H1 (cell line): ENCODE measurements around the gene HADHA. TPM values are rescaled to one million over a fixed set of nuclear protein-coding genes. Genes with fewer than 3 reads are reported as not detected.

Experiments used
- CTCF ChIA-PET: fragments of 300-600 bp; sonication (Branson Sonifier 250); formaldehyde crosslinking; loops from one replicate; lab custom pipeline; 2021; ENCODE audit not compliant: partially characterized antibody; lab: Charles Lee
- POLR2A ChIA-PET: fragments of 300-600 bp; sonication (Branson Sonifier 250); formaldehyde crosslinking; loops from one replicate; lab custom pipeline; 2021; ENCODE audit warnings: inconsistent platforms; ENCODE audit not compliant: partially characterized antibody; lab: Charles Lee
- DNase-seq, 2 experiments: peaks; one replicate each; pipeline versions ENCODE4 v3.0.0 to v3.0.0-alpha.2; 2010 to 2022; ENCODE audit warnings: low spot score in 2 of 2, low read depth in 1 of 2, mixed read lengths in 1 of 2
- FAIRE-seq: peaks from 2 replicates; lab custom pipeline; 2011; peaks lifted over from hg19 to GRCh38; lab: Jason Lieb, UNC
- H2AFZ ChIP-seq: 2 replicates; pipeline ENCODE4 v1.8.1; 2012; ENCODE audit warnings: low read length, inconsistent platforms
- H2AK5ac ChIP-seq: 2 replicates; pipeline ENCODE4 v1.6.1; 2013; ENCODE audit warnings: low read depth, low read length
- H2BK120ac ChIP-seq: replicated peaks from 2 replicates; pipeline ENCODE3; 2013; ENCODE audit warnings: low read depth, low read length, inconsistent platforms
- H2BK12ac ChIP-seq: 2 replicates; pipeline ENCODE4 v1.6.1; 2013; ENCODE audit warnings: low read depth, low read length
- H2BK15ac ChIP-seq: 2 replicates; pipeline ENCODE4 v1.6.1; 2013; ENCODE audit warnings: low read length
- H2BK20ac ChIP-seq: 2 replicates; pipeline ENCODE4 v1.6.1; 2013; ENCODE audit warnings: low read length
- H2BK5ac ChIP-seq: 2 replicates; pipeline ENCODE4 v1.6.1; 2013; ENCODE audit warnings: low read depth, low read length
- H3K14ac ChIP-seq: 2 replicates; pipeline ENCODE4 v1.6.1; 2013; ENCODE audit warnings: inconsistent platforms; ENCODE audit not compliant: insufficient read length
- H3K18ac ChIP-seq: 2 replicates; pipeline ENCODE4 v1.6.1; 2013; ENCODE audit warnings: low read length; ENCODE audit errors: extremely low read depth
- H3K23ac ChIP-seq: 2 replicates; pipeline ENCODE4 v1.6.1; 2013; ENCODE audit warnings: inconsistent platforms; ENCODE audit not compliant: insufficient read length
- H3K23me2 ChIP-seq: 2 replicates; pipeline ENCODE4 v1.6.1; 2013; ENCODE audit warnings: low read depth, low read length
- H3K27ac ChIP-seq: 2 replicates; pipeline ENCODE4 v1.6.1; 2011; ENCODE audit warnings: low read depth, low read length, inconsistent platforms
- H3K27me3 ChIP-seq, 4 experiments: replicated peaks in 1 of 4; 1 replicate in 1 of 4; 2 replicates in 3 of 4; pipeline versions ENCODE4 v1.6.1 to v1.8.1; 2011 to 2013; ENCODE audit warnings: low read length in 3 of 4, mild to moderate bottlenecking in 3 of 4, inconsistent platforms in 2 of 4, mixed read lengths in 2 of 4, moderate library complexity in 1 of 4; ENCODE audit not compliant: control insufficient read depth in 3 of 4, insufficient read depth in 3 of 4; ENCODE audit errors: extremely low read depth in 1 of 4
- H3K36me3 ChIP-seq, 4 experiments: 2 replicates each; pipeline versions ENCODE4 v1.6.1 to v1.8.1; 2011 to 2013; ENCODE audit warnings: mild to moderate bottlenecking in 4 of 4, low read length in 3 of 4, moderate library complexity in 2 of 4, control low read depth in 1 of 4, inconsistent platforms in 1 of 4; ENCODE audit not compliant: insufficient read depth in 4 of 4, control insufficient read depth in 2 of 4
- H3K4ac ChIP-seq: replicated peaks from 2 replicates; pipeline ENCODE3; 2013; ENCODE audit warnings: low read length, low read depth, mixed read lengths, inconsistent platforms; ENCODE audit not compliant: insufficient read length
- H3K4me1 ChIP-seq, 4 experiments: replicated peaks in 1 of 4; 1 replicate in 1 of 4; 2 replicates in 3 of 4; pipeline versions ENCODE4 v1.6.1 to v1.8.1; 2011 to 2013; ENCODE audit warnings: low read length in 3 of 4, inconsistent platforms in 2 of 4, mixed read lengths in 1 of 4; ENCODE audit not compliant: insufficient read depth in 4 of 4, control insufficient read depth in 3 of 4
- H3K4me2 ChIP-seq, 2 experiments: 2 replicates each; pipeline versions ENCODE4 v1.6.1 to v1.8.1; 2011 to 2013; ENCODE audit warnings: low read depth in 2 of 2, low read length in 2 of 2, control low read depth in 1 of 2, inconsistent platforms in 1 of 2, mild to moderate bottlenecking in 1 of 2; ENCODE audit not compliant: insufficient read depth in 1 of 2
- H3K4me3 ChIP-seq, 4 experiments: fragments of 200-600, 300-600 bp in 1 of 4; sonication (generic), shearing (Covaris generic), sonication (Bioruptor Twin) in 1 of 4; 2 replicates each; pipeline versions ENCODE4 v1.5.1 to v1.8.1; 2011 to 2016; ENCODE audit warnings: low read length in 4 of 4, low read depth in 3 of 4, control low read depth in 2 of 4, inconsistent platforms in 2 of 4, mild to moderate bottlenecking in 2 of 4, mixed read lengths in 1 of 4, moderate library complexity in 1 of 4; ENCODE audit not compliant: insufficient read depth in 2 of 4; ENCODE audit errors: extremely low read depth in 1 of 4
- H3K56ac ChIP-seq: replicated peaks from 2 replicates; pipeline ENCODE3; 2013; ENCODE audit warnings: low read depth, mild to moderate bottlenecking, mixed read lengths, low read length, inconsistent platforms; ENCODE audit not compliant: insufficient read length
- H3K79me1 ChIP-seq: 2 replicates; pipeline ENCODE4 v1.6.1; 2013; ENCODE audit warnings: low read depth, low read length, control low read depth
- H3K79me2 ChIP-seq, 2 experiments: 2 replicates each; pipeline versions ENCODE4 v1.6.1 to v1.8.1; 2012 to 2013; ENCODE audit warnings: low read length in 2 of 2, mild to moderate bottlenecking in 2 of 2, inconsistent platforms in 1 of 2; ENCODE audit not compliant: insufficient read depth in 2 of 2, control insufficient read depth in 1 of 2
- H3K9ac ChIP-seq, 4 experiments: replicated peaks in 1 of 4; 1 replicate in 1 of 4; 2 replicates in 3 of 4; pipeline versions ENCODE4 v1.6.1 to v1.8.1; 2011 to 2013; ENCODE audit warnings: low read depth in 3 of 4, low read length in 3 of 4, control low read depth in 2 of 4, mild to moderate bottlenecking in 2 of 4, moderate library complexity in 2 of 4, inconsistent platforms in 1 of 4; ENCODE audit errors: extremely low read depth in 1 of 4
- H3K9me3 ChIP-seq, 2 experiments: 2 replicates each; pipeline versions ENCODE4 v1.6.1 to v1.8.1; 2012 to 2013; ENCODE audit warnings: mild to moderate bottlenecking in 2 of 2, moderate library complexity in 2 of 2, control low read depth in 1 of 2, inconsistent platforms in 1 of 2, low read depth in 1 of 2, low read length in 1 of 2, mixed read lengths in 1 of 2; ENCODE audit not compliant: insufficient read depth in 2 of 2
- H4K20me1 ChIP-seq, 2 experiments: replicated peaks in 1 of 2; 2 replicates each; pipeline versions ENCODE3 to v1.8.1; 2011 to 2013; ENCODE audit warnings: inconsistent platforms in 2 of 2, low read length in 2 of 2, mild to moderate bottlenecking in 1 of 2; ENCODE audit not compliant: insufficient read depth in 2 of 2, control insufficient read depth in 1 of 2
- H4K5ac ChIP-seq: 2 replicates; pipeline ENCODE4 v1.6.1; 2013; ENCODE audit warnings: low read length, low read depth, mixed read lengths, inconsistent platforms; ENCODE audit not compliant: insufficient read length
- H4K8ac ChIP-seq: 2 replicates; pipeline ENCODE4 v1.8.0; 2013; ENCODE audit warnings: mild to moderate bottlenecking, moderate library complexity, low read length, inconsistent platforms; ENCODE audit not compliant: insufficient read depth; ENCODE audit errors: extremely low read depth
- H4K91ac ChIP-seq: replicated peaks from 2 replicates; pipeline ENCODE3; 2013; ENCODE audit warnings: low read length, mixed read lengths, inconsistent platforms; ENCODE audit not compliant: insufficient read length
- ATF2 ChIP-seq: IDR thresholded peaks from 2 replicates; pipeline ENCODE4 v1.6.1; 2012; ENCODE audit warnings: low read length, inconsistent platforms
- CBX8 ChIP-seq: fragments of 300-800, 300-1000 bp; sonication (generic); IDR thresholded peaks from 2 replicates; pipeline ENCODE4 v1.7.1; 2016; ENCODE audit warnings: low read depth, low read length, borderline replicate concordance
- EGR1 ChIP-seq: IDR thresholded peaks from 2 replicates; pipeline ENCODE4 v1.6.1; 2011; ENCODE audit warnings: low read depth, low read length, borderline replicate concordance
- RFX5 ChIP-seq: IDR thresholded peaks from 2 replicates; pipeline ENCODE4 v1.6.1; 2011; ENCODE audit warnings: low read depth, low read length, improper control_type of control experiment, borderline replicate concordance
- TCF12 ChIP-seq: IDR thresholded peaks from 2 replicates; pipeline ENCODE4 v1.6.1; 2011; ENCODE audit warnings: low read depth, mild to moderate bottlenecking, low read length
- WGBS, 2 experiments: shearing (Covaris generic) in 1 of 2; methylation state at CpG; one replicate each; pipeline versions ENCODE4 v1.1.6 to v1.1.7; 2013 to 2015; ENCODE audit warnings: low lambda C conversion rate in 2 of 2, mixed read lengths in 2 of 2, inconsistent platforms in 1 of 2, low coverage in 1 of 2, missing lambda C conversion rate in 1 of 2; ENCODE audit not compliant: insufficient replicate concordance in 2 of 2, insufficient coverage in 1 of 2, insufficient read length in 1 of 2; ENCODE audit errors: extremely low coverage in 1 of 2, missing lambda C conversion rate in 1 of 2; 5-methylcytosine and 5-hydroxymethylcytosine counted together
- long read RNA-seq, 2 experiments: library from RNA in 1 of 2; library from capped mRNA in 1 of 2; stranded (forward); transcript quantifications; one replicate each; pipeline ENCODE4 v2.0.0, GENCODE V29; 2021; ENCODE audit warnings: inconsistent platforms in 1 of 2
- polyA minus RNA-seq, 3 experiments: library from RNA; depleted of rRNA, polyadenylated mRNA; stranded (reverse); fragments of >200 nt; gene quantifications; 1 replicate in 2 of 3; 2 replicates in 1 of 3; pipeline ENCODE4 v1.2.3, GENCODE V29; 2011
- polyA plus RNA-seq, 7 experiments: library from polyadenylated mRNA; depleted of rRNA in 3 of 7; stranded (reverse) in 5 of 7; unstranded in 2 of 7; fragments of >200 nt in 5 of 7; fragments of 200-250 nt in 2 of 7; gene quantifications; 1 replicate in 5 of 7; 2 replicates in 1 of 7; 4 replicates in 1 of 7; pipeline versions ENCODE4 v1.2.1 to v1.2.3, GENCODE V29; 2011 to 2013; ENCODE audit warnings: missing spikeins in 2 of 7, mixed read lengths in 2 of 7
- total RNA-seq: library from RNA; stranded (reverse); fragmentation: NEBNext Ultra II Directional; extraction: Animal tissue kit (Norgen Biotek cat#: 25700); gene quantifications from 2 replicates; pipeline ENCODE4 v1.2.1, GENCODE V29; 2021

HADHA gene
- total RNA-seq (126 and 131 TPM in 2 replicates), polyA plus RNA-seq (2011; rRNA removed) (52.7 and 64.6 TPM in 2 replicates), polyA minus RNA-seq (2011; rRNA and poly(A)+ RNA removed) (117 and 126 TPM in 2 replicates)
- polyA plus RNA-seq (2011; cell fraction: cytosol; rRNA removed) = 80.8 TPM
- 84.6 TPM for polyA plus RNA-seq (2011; cell fraction: nucleus; rRNA removed)
- 116 to 127 TPM (median 126 TPM) in 4 replicates for polyA plus RNA-seq (2012, experiment 1 of 2)
- polyA plus RNA-seq (2012, experiment 2 of 2) = 31.2 TPM
- 83.2 TPM for polyA plus RNA-seq (2013, experiment 1 of 2)
- 76.6 TPM for polyA plus RNA-seq (2013, experiment 2 of 2)
- polyA minus RNA-seq (2011; cell fraction: cytosol; rRNA and poly(A)+ RNA removed) = 64.5 TPM
- 60.4 TPM for polyA minus RNA-seq (2011; cell fraction: nucleus; rRNA and poly(A)+ RNA removed)
- long read RNA-seq, experiment 1, transcript HADHA-201 (20 exons, 3,037 nt) = major isoform, 36 of 127 reads
- long read RNA-seq, experiment 1, partial matches to known transcripts = 65 of 127 reads
- long read RNA-seq, experiment 1, other reads (novel, unspliced or antisense) = 26 of 127 reads
- long read RNA-seq, experiment 2, transcript HADHA-201 (20 exons, 3,037 nt) = major isoform, 134 of 212 reads
- long read RNA-seq, experiment 2, partial matches to known transcripts = 74 of 212 reads
- long read RNA-seq, experiment 2, other reads (novel, unspliced or antisense) = 4 of 212 reads

GRCh38 chr2:26244309-26245230 lies at the start of gene HADHA, which contains the start of gene HADHB:
HADHA (minus strand) TSS chr2:26244632; CDS start chr2:26244596, 36 bp downstream.
HADHB (plus strand) TSS chr2:26244939; CDS start chr2:26254255, 9,316 bp downstream.
- H3K14ac ChIP-seq = no peak within 1 kb of the TSS
- FAIRE-seq (no peak), DNase-seq (peak; percentile 87 to 96)
- H2BK120ac ChIP-seq = no peak within 1 kb of the TSS
- peak within 1 kb of the TSS; percentile 71 to 79 (median 73) for H3K9ac ChIP-seq
- H3K27me3 ChIP-seq = no peaks in the 10 kb centered on the region
- no peak within 1 kb of the TSS for H2BK20ac ChIP-seq
- 1% methylated on average over 48 of the region's 63 CpGs; no CpG with 5 or more reads in 1 of the 2 experiments for WGBS, 2 experiments
- H3K4ac ChIP-seq = peak within 1 kb of the TSS; percentile 36
- CTCF ChIA-PET = interaction anchor here (0.7 to 2.3 kb wide), 8 partner anchors 9 to 90 kb away, joined by 3 to 8 read pairs (median 4); no protein-coding TSS in a partner anchor
- H2AK5ac ChIP-seq = no peak within 1 kb of the TSS
- H4K20me1 ChIP-seq = peaks cover 0 to 2% of the 10 kb centered on the region in 2 experiments
- no peak within 1 kb of the TSS for H4K91ac ChIP-seq
- no peak within 1 kb of the TSS for H3K23ac ChIP-seq
- no peaks in the 10 kb centered on the region for H3K36me3 ChIP-seq
- peak within 1 kb of the TSS; percentile 94 for H3K27ac ChIP-seq
- peak within 1 kb of the TSS; percentile 77 to 83 for H3K4me2 ChIP-seq
- POLR2A ChIA-PET = interaction anchor here (0.7 to 5.1 kb wide), 20 partner anchors 10 to 363 kb away, joined by 3 to 37 read pairs (median 4); partner anchors contain the start of genes DRC1, KIF3C, RAB10 and SELENOI
- peaks cover 2 to 80% of the 10 kb centered on the region in 2 experiments; a peak in 3 of 4 replicates for H3K79me2 ChIP-seq
- peak within 1 kb of the TSS; percentile 66 for H3K56ac ChIP-seq
- peak within 1 kb of the TSS; percentile 85 for H2BK5ac ChIP-seq
- no peaks in the 10 kb centered on the region for H3K9me3 ChIP-seq
- H3K4me3 ChIP-seq = peak within 1 kb of the TSS; percentile 77 to 98 (median 85)
- H3K4me1 ChIP-seq = peaks cover 0 to 6% (median 1%) of the 10 kb centered on the region in 4 experiments; a peak in 3 of 7 replicates
- peak within 1 kb of the TSS; percentile 93 for H3K18ac ChIP-seq
- peak within 1 kb of the TSS; percentile 45; the same call in 1 of the 2 replicates for H2AFZ ChIP-seq
- H2BK15ac ChIP-seq = no peak within 1 kb of the TSS
- H4K5ac ChIP-seq = peak within 1 kb of the TSS; percentile 90
- H2BK12ac ChIP-seq = no peak within 1 kb of the TSS
- peak within 1 kb of the TSS; percentile 97 for H4K8ac ChIP-seq
- H3K79me1 ChIP-seq = no peaks in the 10 kb centered on the region; the same call in 1 of the 2 replicates
- peaks cover 10% of the 10 kb centered on the region for H3K23me2 ChIP-seq
- TF ChIP-seq EGR1 (0 out of 2 replicates have a peak, but pooled peaks have one; percentile 40), TCF12 (no peak), RFX5 (no peak), ATF2 (no peak), CBX8 (no peak)
